Measurements from ENCODE around the gene PPP1R12B.

DNA sequence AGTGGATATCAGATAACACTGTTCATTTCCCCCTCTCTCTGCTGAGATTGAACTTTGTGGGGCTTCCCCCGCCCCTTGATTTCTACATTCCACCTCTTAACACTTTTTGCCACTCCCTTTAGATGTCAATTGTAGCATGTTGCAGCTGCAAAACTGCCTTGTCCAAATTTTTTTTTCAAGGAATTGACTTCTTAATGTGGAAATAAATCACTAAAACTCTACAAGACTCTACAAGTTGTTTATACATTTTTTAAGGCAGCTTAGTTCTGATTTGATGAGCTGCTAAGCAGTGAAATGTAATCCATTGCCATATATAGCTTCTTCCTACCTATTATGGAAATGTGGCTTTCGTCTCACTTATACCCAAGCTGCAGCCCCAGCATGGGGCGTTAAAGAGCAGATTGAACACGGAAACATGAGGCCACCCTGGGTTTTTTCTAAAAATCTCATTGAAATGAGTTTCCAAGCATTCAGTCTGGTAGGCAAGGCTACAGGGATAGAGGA is 229.6 kb downstream of the PPP1R12B start:
- TF ChIP-seq, protein P1, sequence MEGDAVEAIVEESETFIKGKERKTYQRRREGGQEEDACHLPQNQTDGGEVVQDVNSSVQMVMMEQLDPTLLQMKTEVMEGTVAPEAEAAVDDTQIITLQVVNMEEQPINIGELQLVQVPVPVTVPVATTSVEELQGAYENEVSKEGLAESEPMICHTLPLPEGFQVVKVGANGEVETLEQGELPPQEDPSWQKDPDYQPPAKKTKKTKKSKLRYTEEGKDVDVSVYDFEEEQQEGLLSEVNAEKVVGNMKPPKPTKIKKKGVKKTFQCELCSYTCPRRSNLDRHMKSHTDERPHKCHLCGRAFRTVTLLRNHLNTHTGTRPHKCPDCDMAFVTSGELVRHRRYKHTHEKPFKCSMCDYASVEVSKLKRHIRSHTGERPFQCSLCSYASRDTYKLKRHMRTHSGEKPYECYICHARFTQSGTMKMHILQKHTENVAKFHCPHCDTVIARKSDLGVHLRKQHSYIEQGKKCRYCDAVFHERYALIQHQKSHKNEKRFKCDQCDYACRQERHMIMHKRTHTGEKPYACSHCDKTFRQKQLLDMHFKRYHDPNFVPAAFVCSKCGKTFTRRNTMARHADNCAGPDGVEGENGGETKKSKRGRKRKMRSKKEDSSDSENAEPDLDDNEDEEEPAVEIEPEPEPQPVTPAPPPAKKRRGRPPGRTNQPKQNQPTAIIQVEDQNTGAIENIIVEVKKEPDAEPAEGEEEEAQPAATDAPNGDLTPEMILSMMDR (conservative IDR thresholded peaks at IDR 0.05), result no peak
- no peak for TF ChIP-seq EZH2 (IDR thresholded peaks at IDR 0.05; ENCODE audit: low read depth)
